ENCODE data around the gene TNFSF4. TPM values are rescaled to one million over a fixed set of nuclear protein-coding genes. Genes with fewer than 3 reads are reported as not detected.

TNFSF4 gene
- total RNA-seq, 4 donors from 2014 or later, result 1.3 to 2.1 (median 1.5) TPM

GRCh38 chr1:173153503-173153902 is 53.6 kb downstream of the TNFSF4 start:
- no peak for TF ChIP-seq CTCF (IDR thresholded peaks at IDR 0.05; ENCODE audit: low read depth)

- no peak for TF ChIP-seq CTCF (IDR thresholded peaks at IDR 0.05; ENCODE audit: low read depth)
These were observed 54.5 kb downstream of the TNFSF4 start for GRCh38 chr1:173152598-173152997.

GRCh38 chr1:173150795-173151194 is 56.3 kb downstream of the TNFSF4 start:
- no peak for TF ChIP-seq CTCF (IDR thresholded peaks at IDR 0.05; ENCODE audit: low read depth)

- no peak for TF ChIP-seq CTCF (IDR thresholded peaks at IDR 0.05; ENCODE audit: low read depth)
These were observed 57.2 kb downstream of the TNFSF4 start for GRCh38 chr1:173149887-173150286.

GRCh38 chr1:173148971-173149370 is 58.2 kb downstream of the TNFSF4 start:
- TF ChIP-seq CTCF (IDR thresholded peaks at IDR 0.05; ENCODE audit: low read depth), result no peak

GRCh38 chr1:173148545-173148944 is 58.6 kb downstream of the TNFSF4 start:
- no peak for TF ChIP-seq CTCF (IDR thresholded peaks at IDR 0.05; ENCODE audit: low read depth)

- no peak for TF ChIP-seq CTCF (IDR thresholded peaks at IDR 0.05; ENCODE audit: low read depth)
These were observed 66.4 kb downstream of the TNFSF4 start for GRCh38 chr1:173140733-173141132.
